Muscle layer of duodenum (tissue), 2 donors: ENCODE data around the gene TLCD1.

Source experiments
- H3K27ac ChIP-seq: one replicate; pipeline ENCODE4 v1.7.0; 2013; ENCODE audit warnings: mild to moderate bottlenecking, low read length
- H3K27me3 ChIP-seq: one replicate; pipeline ENCODE4 v1.7.0; 2013; ENCODE audit warnings: low read depth, mild to moderate bottlenecking, control low read depth, low read length
- H3K36me3 ChIP-seq, 2 donors: one replicate each; pipeline ENCODE4 v1.7.0; 2013; ENCODE audit warnings: low read length in 2 of 2, control low read depth in 1 of 2, mild to moderate bottlenecking in 1 of 2; ENCODE audit not compliant: insufficient read depth in 2 of 2, control insufficient read depth in 1 of 2
- H3K4me1 ChIP-seq, 2 donors: one replicate each; pipeline ENCODE4 v1.7.0; 2013; ENCODE audit warnings: low read length in 2 of 2, mild to moderate bottlenecking in 2 of 2, control low read depth in 1 of 2, moderate library complexity in 1 of 2; ENCODE audit not compliant: insufficient read depth in 2 of 2, control insufficient read depth in 1 of 2
- H3K4me3 ChIP-seq, 2 donors: one replicate each; pipeline ENCODE4 v1.7.0; 2013; ENCODE audit warnings: low read length in 2 of 2, low read depth in 1 of 2, mild to moderate bottlenecking in 1 of 2
- H3K9me3 ChIP-seq, 2 donors: one replicate each; pipeline ENCODE4 v1.7.0; 2013; ENCODE audit warnings: low read length in 2 of 2, control low read depth in 1 of 2, mild to moderate bottlenecking in 1 of 2; ENCODE audit not compliant: control insufficient read depth in 1 of 2
- donor health status: healthy.

Gene TLCD1

GRCh38 chr17:28755486-28755885, 29.5 kb upstream of the TLCD1 start:
- Histone ChIP-seq H3K4me3 (no peak overlapping the region), H3K27me3 (no peaks in the 10 kb centered on the region), H3K27ac (no peak overlapping the region), H3K4me1 (peaks cover 0 to 1% of the 10 kb centered on the region in 2 donors), H3K36me3 (peaks cover 22 to 24% of the 10 kb centered on the region in 2 donors), H3K9me3 (no peaks in the 10 kb centered on the region)

- H3K27ac ChIP-seq, result no peak overlapping the region
- no peaks in the 10 kb centered on the region for H3K9me3 ChIP-seq
- H3K27me3 ChIP-seq, result no peaks in the 10 kb centered on the region
- H3K4me3 ChIP-seq, result no peak overlapping the region
- H3K4me1 ChIP-seq, result peaks cover 5 to 6% of the 10 kb centered on the region in 2 donors
- peaks cover 3 to 11% of the 10 kb centered on the region in 2 donors for H3K36me3 ChIP-seq
Observed at GRCh38 chr17:28751600-28752366, 25.8 kb upstream of the TLCD1 start.

- Histone ChIP-seq H3K9me3 (no peaks in the 10 kb centered on the region), H3K36me3 (peaks cover 3 to 10% of the 10 kb centered on the region in 2 donors), H3K4me3 (no peak overlapping the region), H3K27me3 (no peaks in the 10 kb centered on the region), H3K27ac (peak overlapping the region; percentile 23), H3K4me1 (peaks cover 12 to 19% of the 10 kb centered on the region in 2 donors)
Observed at GRCh38 chr17:28750178-28751047, 24.4 kb upstream of the TLCD1 start.

GRCh38 chr17:28749516-28750177, 23.6 kb upstream of the TLCD1 start:
- H3K9me3 ChIP-seq, result no peaks in the 10 kb centered on the region
- H3K27me3 ChIP-seq, result no peaks in the 10 kb centered on the region
- H3K4me3 ChIP-seq, result no peak overlapping the region
- peak overlapping the region; percentile 23 for H3K27ac ChIP-seq
- H3K4me1 ChIP-seq, result peaks cover 12 to 27% of the 10 kb centered on the region in 2 donors
- H3K36me3 ChIP-seq, result peaks cover 3 to 10% of the 10 kb centered on the region in 2 donors

GRCh38 chr17:28748852-28749515, 23.0 kb upstream of the TLCD1 start:
- peaks cover 12 to 28% of the 10 kb centered on the region in 2 donors for H3K4me1 ChIP-seq

GRCh38 chr17:28747801-28748750, 22.0 kb upstream of the TLCD1 start:
- H3K4me3 ChIP-seq, result no peak overlapping the region
- no peak overlapping the region for H3K27ac ChIP-seq
- H3K9me3 ChIP-seq, result no peaks in the 10 kb centered on the region
- no peaks in the 10 kb centered on the region for H3K27me3 ChIP-seq
- peaks cover 12 to 32% of the 10 kb centered on the region in 2 donors for H3K4me1 ChIP-seq
- peaks cover 3 to 10% of the 10 kb centered on the region in 2 donors for H3K36me3 ChIP-seq

More at GRCh38 chr17:28748852-28749515, 23.0 kb upstream of the TLCD1 start:
- H3K27me3 ChIP-seq, result no peaks in the 10 kb centered on the region
- peak overlapping the region; percentile 23 for H3K27ac ChIP-seq
- H3K4me3 ChIP-seq, result no peak overlapping the region
- no peaks in the 10 kb centered on the region for H3K9me3 ChIP-seq
- peaks cover 3 to 10% of the 10 kb centered on the region in 2 donors for H3K36me3 ChIP-seq

GRCh38 chr17:28747051-28747691, 21.1 kb upstream of the TLCD1 start:
- Histone ChIP-seq H3K4me1 (peaks cover 12 to 34% of the 10 kb centered on the region in 2 donors), H3K27ac (peak overlapping the region; percentile 94), H3K4me3 (peak overlapping the region in 1 of 2 donors; percentile 39), H3K9me3 (no peaks in the 10 kb centered on the region), H3K27me3 (no peaks in the 10 kb centered on the region), H3K36me3 (peaks cover 3 to 10% of the 10 kb centered on the region in 2 donors)

GRCh38 chr17:28746611-28747050, 20.6 kb upstream of the TLCD1 start:
- no peaks in the 10 kb centered on the region for H3K9me3 ChIP-seq
- peaks cover 3 to 10% of the 10 kb centered on the region in 2 donors for H3K36me3 ChIP-seq
- H3K27ac ChIP-seq, result peak overlapping the region; percentile 94
- H3K27me3 ChIP-seq, result no peaks in the 10 kb centered on the region
- H3K4me1 ChIP-seq, result peaks cover 12 to 34% of the 10 kb centered on the region in 2 donors
- H3K4me3 ChIP-seq, result peak overlapping the region in 1 of 2 donors; percentile 87

- Histone ChIP-seq H3K27ac (peak overlapping the region; percentile 94), H3K4me3 (peak overlapping the region; percentile 78 to 87), H3K4me1 (peaks cover 12 to 34% of the 10 kb centered on the region in 2 donors), H3K27me3 (no peaks in the 10 kb centered on the region), H3K36me3 (peaks cover 3 to 10% of the 10 kb centered on the region in 2 donors), H3K9me3 (no peaks in the 10 kb centered on the region)
Observed at GRCh38 chr17:28745786-28746411, 19.9 kb upstream of the TLCD1 start.
